ENCODE data around the gene CEND1.

The CEND1 gene

GRCh38 chr11:777288-778255 is 12.3 kb downstream of the CEND1 start, which contains the start of gene GATD1:
Gene GATD1, minus strand, starts transcription at chr11:777487. Its CDS starts 25 bp downstream, at chr11:777462.
- peak; percentile 91 to 94 (median 92) for DNase-seq

- peak in 1 of 3 experiments; percentile 63 for DNase-seq
These were observed 13.2 kb downstream of the CEND1 start for GRCh38 chr11:776561-777287.

GRCh38 chr11:776263-776560 is 13.7 kb downstream of the CEND1 start:
- DNase-seq, result no peak

GRCh38 chr11:774873-775592 is 14.9 kb downstream of the CEND1 start:
- no peak for DNase-seq

- no peak for DNase-seq
These were observed 16.1 kb downstream of the CEND1 start for GRCh38 chr11:773830-774229.

- no peak for DNase-seq
These were observed 16.5 kb downstream of the CEND1 start for GRCh38 chr11:773425-773824.

- DNase-seq, result no peak
These were observed 17.2 kb downstream of the CEND1 start for GRCh38 chr11:772429-773390.

GRCh38 chr11:771617-772204 is 18.2 kb downstream of the CEND1 start:
- no peak for DNase-seq

GRCh38 chr11:770642-771616 is 19.0 kb downstream of the CEND1 start:
- DNase-seq, result no peak

GRCh38 chr11:769887-770641 is 19.8 kb downstream of the CEND1 start:
- no peak for DNase-seq

GRCh38 chr11:767238-767637 is 22.7 kb downstream of the CEND1 start:
- DNase-seq, result no peak

- DNase-seq, result no peak
These were observed 23.0 kb downstream of the CEND1 start for GRCh38 chr11:766936-767210.

- DNase-seq, result no peak
These were observed 23.6 kb downstream of the CEND1 start for GRCh38 chr11:766106-766935.

- no peak for DNase-seq
These were observed 24.1 kb downstream of the CEND1 start for GRCh38 chr11:765802-766091.

- peak; percentile 24 to 52 (median 32) for DNase-seq
These were observed 24.7 kb downstream of the CEND1 start for GRCh38 chr11:765025-765801.

GRCh38 chr11:764322-765024 is 25.4 kb downstream of the CEND1 start:
- peak in 1 of 3 experiments; percentile 24 for DNase-seq

- DNase-seq, result peak in 1 of 3 experiments; percentile 9
These were observed 26.2 kb downstream of the CEND1 start for GRCh38 chr11:763549-764321.
